Measurements from ENCODE around the gene ALG10B.
"Not testable (repeated sequence)": the region's sequence is repeated elsewhere in the genome, so short reads cannot be mapped to it uniquely, and the experiment has no call there.

ALG10B gene, protein sequence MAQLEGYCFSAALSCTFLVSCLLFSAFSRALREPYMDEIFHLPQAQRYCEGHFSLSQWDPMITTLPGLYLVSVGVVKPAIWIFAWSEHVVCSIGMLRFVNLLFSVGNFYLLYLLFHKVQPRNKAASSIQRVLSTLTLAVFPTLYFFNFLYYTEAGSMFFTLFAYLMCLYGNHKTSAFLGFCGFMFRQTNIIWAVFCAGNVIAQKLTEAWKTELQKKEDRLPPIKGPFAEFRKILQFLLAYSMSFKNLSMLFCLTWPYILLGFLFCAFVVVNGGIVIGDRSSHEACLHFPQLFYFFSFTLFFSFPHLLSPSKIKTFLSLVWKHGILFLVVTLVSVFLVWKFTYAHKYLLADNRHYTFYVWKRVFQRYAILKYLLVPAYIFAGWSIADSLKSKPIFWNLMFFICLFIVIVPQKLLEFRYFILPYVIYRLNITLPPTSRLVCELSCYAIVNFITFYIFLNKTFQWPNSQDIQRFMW

DNA sequence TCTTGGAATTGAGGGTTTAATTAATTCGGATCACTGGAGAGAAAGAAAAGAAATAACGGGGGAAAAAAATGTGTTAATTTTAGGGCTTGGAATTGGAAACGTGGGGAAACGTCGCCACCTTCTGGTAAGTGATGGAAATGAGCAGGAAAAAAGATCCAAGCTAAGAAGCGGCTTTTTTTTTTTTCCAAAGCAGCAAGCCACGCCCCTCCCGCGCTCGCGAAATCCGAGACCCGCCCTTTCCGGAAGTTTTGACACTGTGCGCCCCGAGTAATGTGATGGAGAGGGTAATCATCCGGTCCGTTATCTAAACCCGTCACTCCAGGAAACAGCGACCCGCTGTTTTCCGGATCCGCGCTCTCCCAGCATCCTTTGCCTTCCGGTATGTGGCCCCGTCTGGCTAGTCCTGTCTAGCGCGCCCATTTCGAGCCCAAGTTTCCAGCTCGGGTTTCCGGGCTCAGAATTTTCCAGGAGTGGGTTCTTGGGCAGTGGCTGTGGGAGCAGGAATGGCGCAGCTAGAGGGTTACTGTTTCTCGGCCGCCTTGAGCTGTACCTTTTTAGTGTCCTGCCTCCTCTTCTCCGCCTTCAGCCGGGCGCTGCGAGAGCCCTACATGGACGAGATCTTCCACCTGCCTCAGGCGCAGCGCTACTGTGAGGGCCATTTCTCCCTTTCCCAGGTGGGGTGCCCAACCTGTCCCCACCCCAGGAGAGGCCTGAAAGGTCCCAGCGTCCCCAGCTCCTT lies at the start of gene ALG10B:
ALG10B (plus strand) TSS at position 384 of the 739 bp plus-strand sequence; CDS start at position 504, 120 bp downstream.
- DNase-seq: peak; percentile 92

DNA sequence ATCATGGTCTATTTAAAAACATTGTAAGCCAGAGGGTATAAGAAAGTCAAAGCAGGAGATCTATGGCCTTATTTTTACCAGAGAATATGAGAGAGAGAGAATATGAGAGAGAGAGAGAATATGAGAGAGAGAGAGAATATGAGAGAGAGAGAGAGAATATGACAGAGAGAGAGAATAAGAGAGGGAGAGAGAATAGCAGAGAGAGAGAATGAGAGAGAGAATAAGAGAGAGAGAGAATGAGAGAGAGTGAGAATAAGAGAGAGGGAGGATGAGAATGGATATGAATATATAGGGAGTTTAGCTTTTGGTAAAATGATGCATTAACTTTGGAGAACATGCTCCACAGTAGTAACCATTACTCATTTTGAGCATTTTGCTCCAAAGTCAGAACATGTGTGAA lies 48.0 kb upstream of the ALG10B start:
- no peak for DNase-seq

DNA sequence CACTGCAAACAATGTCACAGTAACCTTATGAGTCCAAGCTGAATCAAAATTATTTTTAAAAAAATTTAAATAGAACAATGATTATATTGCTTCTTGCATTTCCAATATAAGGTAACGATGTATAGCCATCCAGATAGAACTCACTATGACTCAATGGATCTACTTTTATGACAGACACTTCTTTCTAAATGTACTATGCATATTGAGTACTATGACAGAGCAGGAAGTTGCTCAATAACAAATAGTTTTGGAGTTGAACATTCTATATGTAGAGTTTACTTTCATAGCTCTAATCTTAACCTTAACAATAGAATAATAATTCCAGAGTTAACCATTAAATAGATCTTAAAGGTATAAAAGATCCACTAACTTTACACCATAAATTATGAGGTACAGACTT lies 46.7 kb upstream of the ALG10B start:
- no peak for DNase-seq

DNA sequence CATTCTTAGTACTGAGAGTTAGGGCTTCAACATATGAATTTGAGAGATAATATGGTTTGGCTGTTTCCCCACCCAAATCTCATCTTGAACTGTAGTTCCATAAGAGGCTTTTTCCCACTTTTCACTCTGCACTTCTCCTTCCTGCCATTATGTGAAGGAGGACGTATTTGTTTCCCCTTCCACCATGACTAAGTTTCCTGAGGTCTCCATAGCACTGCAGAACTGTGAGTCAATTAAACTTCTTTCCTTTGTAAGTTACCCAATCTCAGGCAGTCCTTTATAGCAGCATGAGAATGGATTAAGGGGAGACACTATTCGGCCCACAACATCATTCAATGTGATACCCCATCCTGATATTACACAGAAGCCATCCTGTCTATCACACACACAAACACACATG lies 36.8 kb upstream of the ALG10B start:
- no peak for DNase-seq

DNA sequence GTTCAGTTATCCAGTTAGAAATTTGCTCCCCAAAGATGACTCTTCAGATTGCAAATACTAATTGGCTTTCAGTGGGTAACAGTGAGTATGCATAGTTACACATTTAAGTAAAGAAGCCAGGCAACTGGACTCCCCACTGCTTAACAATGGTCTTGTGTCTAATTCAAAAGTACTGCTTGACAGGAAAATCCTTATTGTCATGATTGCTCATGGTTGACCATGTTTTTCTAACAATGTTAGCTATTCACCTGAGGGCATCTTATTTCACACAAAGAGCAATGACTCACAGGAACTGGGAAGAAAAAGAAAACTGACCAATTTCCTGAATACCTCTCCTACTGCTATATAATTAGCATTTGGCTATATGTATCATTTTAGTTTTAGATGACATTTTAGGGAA lies 33.7 kb upstream of the ALG10B start:
- no peak for DNase-seq

DNA sequence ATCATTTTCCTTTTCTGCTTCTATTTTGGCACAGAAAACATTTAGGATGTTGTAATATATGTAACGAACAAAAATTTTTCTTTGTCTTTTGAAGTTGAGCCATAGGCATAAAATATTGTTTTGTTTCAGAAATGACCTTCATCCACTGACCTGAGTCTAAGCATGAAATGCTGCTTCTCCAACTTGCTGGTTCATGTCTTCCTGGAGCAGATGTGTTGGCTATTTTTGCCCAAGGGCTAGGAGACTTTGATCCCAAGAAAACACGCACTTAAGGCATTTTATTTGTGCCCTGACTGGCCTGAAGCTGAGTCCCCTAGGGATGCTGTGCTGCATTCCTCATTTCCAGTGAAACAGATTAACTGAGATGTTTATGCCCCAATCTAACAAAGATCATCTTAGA lies 27.2 kb upstream of the ALG10B start:
- DNase-seq: no peak

DNA sequence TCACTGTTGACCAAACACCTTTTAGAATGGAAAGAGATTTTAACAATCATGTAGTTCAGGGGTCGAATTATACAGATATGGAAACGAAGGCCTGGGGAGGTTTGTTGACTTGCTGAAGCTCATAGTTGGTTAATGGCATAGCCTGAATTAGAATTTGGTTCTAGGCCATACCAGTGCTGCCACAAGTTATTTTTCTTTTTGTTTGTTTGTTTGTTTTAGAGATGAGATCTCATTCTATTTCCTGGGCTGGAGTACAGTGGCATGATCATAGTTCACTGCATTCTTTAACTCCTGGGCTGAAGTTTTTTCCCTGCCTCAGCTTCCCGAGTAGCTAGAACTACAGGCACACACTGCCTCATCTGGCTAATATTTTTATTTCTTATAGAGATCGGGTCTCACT lies 25.4 kb upstream of the ALG10B start:
- no peak for DNase-seq

DNA sequence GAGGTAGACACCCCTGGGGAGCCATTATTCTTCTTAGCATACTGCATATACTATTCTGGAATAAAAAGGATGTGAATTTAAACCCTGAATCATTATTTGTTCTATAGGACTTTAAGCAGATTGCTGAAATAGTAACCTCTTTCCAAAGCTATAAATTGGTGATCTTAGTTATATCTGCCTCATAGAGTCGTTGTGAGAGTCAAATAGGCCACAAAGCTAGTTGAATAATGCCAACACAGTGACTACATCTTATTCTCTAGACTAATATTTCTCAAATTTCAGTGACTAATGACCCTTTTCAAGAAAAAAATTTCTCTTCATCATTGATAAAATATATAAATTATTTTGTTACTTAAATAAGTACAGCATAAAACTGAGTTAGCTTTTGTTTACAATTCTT lies 13.6 kb upstream of the ALG10B start:
- DNase-seq: not testable (repeated sequence)

DNA sequence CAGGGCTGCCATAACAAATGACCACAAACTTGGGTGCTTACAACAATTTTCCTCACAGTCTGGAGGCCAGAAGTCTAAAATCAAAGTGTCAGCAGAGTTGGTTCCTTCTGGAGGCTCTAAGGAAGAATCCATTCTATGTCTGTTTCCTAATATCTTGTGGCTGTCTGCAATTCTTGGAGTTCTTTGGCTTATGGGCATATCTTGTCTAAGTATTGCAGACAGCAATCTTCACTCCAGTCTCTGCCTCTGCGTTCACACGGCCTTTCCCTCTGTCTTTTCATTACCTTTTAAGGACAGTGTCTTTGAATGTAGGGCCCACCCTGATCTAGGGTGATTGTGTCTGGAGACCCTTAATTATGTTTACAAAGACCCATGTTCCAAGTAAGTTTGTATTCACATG lies 5.4 kb downstream of the ALG10B start:
- not testable (repeated sequence) for DNase-seq

DNA sequence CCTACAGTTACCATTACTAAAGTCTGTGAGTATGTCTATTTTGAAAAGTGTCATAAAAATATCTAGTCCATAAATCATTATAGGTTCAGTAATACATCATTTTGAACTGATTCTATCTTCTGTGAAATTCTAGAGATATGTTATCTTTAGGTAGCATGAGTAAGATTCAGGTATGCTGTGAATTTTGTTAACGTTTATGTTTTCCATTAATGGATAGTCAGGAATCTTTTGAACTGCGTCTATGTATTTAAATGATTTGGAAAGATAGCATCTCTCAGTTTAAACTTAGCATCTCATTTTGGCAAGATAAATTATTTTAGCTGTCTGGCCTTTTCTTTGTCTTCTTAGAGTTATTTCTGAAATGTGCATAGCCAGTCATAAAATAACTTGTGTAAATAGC lies 8.3 kb downstream of the ALG10B start:
- DNase-seq: no peak

DNA sequence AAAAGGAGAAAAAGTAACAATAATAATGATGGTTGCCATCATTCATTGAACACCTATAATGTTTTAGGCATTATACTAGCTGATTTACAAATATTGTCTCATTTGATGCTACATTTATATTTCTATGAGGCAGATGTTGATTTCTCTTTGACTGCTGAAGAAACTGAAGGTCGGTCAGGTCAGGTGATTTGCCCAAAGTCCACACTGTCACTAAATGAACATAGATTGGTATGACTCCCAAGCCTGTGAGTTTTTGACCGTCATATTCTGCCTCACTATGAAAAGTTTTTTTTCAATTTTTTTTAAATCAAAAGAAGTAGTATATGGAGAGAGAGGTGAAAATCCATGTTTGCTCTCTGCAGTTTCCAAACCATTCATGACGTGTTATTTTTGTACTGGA lies 10.8 kb downstream of the ALG10B start:
- no peak for DNase-seq

DNA sequence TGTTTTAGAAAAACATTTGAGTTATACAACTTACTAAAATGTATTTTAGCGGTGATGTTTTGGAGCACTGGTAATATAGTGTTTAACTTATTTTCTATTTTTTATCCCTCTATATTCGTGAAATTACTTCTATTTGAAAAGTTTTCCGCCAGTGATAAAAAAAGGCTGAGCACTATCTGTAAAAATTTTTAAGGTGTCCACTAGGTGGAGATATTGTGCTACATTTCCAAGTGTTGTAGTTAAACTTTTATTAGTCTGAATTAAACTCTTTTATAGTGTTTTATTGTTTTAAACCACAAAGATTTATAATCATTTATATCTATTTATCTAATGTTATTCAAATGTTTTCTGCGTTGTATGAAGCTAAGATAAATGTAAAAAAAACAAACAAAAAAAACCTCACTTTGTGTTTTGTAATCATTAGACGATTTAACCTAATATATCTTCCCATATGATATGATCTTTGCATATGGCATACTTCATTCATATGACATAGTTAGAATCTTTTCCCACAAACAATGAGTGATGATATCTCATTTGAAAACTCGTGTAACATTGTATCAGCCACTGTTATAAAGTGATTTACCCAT lies 11.8 kb downstream of the ALG10B start:
- DNase-seq: no peak

DNA sequence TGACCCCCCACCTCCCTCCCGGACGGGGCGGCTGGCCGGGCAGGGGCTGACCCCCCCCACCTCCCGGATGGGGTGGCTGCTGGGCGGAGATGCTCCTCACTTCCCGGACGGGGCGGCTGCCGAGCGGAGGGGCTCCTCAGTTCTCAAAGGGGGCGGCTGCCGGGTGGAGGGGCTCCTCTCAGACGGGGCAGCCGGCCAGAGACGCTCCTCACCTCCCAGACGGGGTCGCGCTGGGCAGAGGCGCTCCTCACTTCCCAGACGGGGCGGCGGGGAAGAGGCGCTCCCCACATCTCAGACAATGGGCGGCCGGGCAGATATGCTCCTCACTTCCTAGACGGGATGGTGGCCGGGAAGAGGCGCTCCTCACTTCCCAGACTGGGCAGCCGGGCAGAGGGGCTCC lies 13.8 kb downstream of the ALG10B start:
- not testable (repeated sequence) for DNase-seq

DNA sequence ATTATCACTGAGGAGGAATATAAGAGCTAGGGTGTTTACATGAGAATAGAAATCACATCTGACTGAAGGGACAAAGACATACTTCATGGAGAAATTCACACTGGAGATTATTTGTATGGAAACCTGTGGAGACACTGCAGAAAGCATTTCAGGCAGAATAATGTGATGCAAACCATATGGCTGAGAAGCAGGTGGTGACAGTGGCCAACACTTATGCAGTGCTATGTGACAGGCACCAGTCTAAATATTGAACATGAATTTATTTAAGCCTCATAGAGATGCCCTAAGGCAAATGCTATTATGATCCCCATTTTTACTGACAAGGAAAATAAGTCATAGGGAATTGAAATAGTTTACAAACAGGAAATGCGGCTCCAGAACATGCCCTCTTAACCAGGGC lies 16.2 kb downstream of the ALG10B start:
- DNase-seq: no peak

DNA sequence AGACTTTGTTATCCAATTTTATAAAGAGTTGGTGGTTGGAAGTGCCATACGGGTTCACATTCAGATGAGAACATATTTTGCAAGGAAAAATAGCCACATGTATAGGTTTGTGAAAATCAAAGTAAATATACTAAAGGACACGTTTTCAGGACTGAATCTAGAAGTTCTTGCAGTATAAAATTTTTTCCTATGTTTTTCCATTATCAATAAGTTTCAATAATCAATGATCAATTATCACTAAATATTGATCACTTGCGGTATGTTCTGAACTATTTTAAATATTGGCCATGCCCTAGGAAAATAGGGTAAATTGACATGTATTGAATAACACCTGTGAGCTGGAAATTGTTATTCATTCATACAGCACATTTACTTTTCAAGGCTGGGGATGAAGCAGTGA lies 25.9 kb downstream of the ALG10B start:
- no peak for DNase-seq

DNA sequence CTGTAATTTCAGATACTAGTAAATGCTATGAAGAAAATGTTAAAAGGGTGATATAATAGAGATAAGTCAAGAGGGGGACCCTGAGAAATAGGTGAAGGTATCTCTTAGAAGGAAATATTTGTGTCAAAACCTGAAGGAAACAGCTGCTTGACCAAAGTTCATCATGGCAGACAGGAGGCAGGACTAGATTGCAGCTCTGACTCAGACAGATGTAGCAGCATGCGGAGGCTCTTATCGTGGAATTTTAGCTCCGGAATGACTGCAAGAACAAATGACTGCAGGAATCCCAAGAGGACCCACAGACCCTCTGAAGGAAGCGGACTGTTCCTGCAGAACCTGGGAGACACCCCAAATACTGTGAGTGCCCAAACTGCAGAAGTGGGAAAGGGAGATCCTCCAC lies 26.7 kb downstream of the ALG10B start:
- not testable (repeated sequence) for DNase-seq

DNA sequence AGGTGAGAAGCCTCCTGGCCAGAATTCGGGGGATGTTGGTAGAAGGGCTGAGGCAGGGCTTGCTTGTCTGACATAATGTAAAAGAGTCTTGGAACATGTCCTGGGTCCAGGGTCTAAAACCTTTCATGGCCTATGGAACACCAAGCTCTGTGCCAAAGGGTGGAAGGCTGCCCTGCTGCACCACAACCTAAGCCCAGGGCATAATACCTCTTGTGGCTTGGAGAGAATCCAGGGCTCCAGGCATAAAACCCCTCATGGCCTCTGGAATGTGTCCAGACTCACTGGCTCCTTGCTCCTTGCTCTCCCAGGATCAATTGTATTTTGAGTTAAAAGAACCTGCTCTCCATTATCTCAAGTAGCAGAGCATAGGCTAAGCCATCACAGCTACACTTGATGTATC lies 27.3 kb downstream of the ALG10B start:
- not testable (repeated sequence) for DNase-seq

DNA sequence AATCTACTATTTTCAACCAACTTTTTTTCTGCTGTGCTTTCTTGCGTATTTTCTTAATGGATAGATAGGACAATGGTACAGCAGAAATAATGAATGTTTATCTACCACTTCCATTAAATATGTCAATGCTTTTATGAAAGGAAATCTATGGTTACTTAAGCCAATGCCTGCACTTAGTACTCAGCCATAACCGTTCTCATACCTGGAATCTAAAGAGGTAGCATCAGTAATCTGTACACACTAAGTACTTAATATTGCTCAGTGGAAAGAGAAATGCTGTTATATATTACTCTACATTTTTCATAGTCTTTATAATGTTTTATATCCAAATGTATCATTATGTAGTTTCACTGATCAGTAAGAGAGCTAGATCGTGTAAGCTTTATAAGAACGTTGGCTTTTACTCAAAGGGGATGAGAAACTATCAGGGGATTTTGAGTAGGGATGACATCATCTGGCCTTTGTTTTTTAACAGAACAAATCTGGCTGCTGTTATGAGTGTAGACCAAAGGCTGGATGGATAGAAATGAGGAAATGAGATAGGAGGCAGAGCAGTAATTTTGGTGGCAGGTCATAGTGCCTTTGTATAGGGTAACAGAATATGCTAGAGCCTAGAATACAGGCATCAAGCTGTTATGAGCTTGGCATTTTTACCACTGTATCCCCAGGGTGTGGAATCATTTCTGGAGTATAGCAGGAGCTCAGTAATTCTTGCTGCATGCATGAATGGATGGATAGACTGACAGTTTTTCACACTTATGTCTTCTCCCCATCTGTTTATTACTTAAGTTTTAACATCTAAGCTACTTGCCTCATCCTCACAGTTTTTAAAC lies 34.0 kb downstream of the ALG10B start:
- no peak for DNase-seq

DNA sequence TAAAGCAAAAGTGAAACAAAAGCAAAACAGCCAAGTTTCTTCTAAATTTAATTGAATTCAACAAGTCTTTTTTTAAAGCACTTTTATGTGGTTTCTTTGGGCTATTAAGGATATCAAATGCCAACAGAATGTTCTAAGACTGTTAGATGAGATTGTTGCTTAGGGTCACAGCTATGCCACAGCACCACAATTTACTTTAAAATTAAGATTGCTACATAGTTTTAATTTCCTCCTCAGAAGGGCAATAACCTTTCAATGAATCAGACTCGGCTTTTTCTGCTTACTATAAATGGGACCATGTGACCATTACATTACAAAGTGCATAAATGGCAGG lies 34.6 kb downstream of the ALG10B start:
- DNase-seq: not testable (repeated sequence)

DNA sequence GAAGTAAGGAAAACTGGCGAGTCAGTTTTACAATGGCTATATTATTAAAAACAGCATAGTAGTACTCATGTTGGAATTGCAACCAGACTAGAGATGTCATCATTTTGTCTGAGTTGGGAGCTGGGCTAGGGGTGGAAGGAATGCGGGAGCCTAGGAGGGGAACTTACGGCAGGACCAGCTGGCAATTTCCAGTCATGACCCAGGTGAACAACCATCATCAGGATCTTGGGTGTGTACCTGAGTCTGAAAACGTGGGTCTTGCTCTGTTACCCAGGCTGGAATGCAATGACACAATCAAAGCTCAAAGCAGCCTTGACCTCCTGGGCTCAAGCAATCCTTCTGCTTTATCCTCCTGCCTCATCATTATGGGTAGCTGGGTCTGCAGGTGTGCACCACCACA lies 50.9 kb downstream of the ALG10B start:
- no peak for DNase-seq

DNA sequence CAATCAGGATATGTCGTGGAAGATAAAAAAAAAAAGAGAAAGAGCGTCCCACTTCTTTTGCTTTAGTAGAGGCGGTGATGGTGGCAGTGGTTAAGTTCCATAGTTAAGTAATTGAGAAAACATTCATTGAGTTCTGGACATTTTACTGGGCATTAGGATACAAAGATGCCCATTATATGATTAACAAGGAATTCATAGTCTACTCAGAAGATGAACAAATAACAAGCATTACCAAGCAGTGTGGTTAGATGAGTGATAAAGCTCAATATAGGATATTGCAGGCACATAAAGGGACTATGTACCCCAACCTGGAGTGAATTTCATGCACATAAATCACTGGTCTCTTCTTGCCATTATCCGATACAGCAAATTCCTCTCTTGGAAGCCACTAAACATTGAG lies 53.7 kb downstream of the ALG10B start:
- no peak for DNase-seq

DNA sequence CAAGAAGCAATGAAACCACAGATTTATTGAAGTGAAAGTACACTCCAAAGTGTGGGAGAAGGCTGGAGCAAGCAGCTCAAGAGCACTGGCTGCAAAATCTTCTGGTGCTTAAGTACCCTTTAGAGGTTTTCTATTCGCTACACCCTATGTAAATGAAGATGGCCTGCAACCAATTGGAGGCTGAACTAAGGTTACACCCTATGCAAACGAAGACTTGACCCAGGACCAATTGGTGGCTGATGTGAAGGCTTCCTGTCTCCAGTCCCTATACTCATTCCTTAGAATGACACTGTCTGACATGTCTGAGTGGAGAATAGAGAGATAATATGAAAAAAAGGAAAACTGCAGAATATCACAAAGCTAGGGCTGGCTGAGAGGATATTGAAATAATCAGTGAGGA lies 57.2 kb downstream of the ALG10B start:
- DNase-seq: no peak

DNA sequence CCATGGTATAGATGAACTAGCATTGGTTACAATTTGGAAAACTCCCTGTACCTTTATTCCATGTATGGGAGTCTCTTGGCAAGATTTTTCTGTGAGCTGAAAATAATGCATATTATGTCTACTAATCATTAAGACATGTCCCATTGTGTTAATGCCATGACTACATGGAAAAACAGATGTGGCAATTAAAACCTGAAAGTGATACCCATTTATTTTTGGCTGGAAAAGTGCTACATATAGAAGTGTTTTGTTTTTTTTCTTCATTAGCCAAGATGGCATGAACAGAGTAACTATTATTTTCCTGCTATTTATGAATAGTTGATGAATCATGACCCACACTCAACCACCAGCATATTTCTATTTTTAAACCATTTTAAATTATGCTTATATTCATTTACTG lies 58.2 kb downstream of the ALG10B start:
- DNase-seq: no peak
